ENCODE data around the gene GLRA3. TPM values are rescaled to one million over a fixed set of nuclear protein-coding genes. Genes with fewer than 3 reads are reported as not detected.

GLRA3 gene
- total RNA-seq, 6 experiments from 2014 or later, result not detected

- no peak for DNase-seq
- H3K27me3 ChIP-seq, result no peaks in the 10 kb centered on the region
- no peak for TF ChIP-seq CTCF (IDR thresholded peaks at IDR 0.05)
- TF ChIP-seq POLR2A (IDR thresholded peaks at IDR 0.05), result no peak
- peaks cover 0 to 3% (median 0%) of the 10 kb centered on the region in 4 donors for H3K9me3 ChIP-seq
- no peaks in the 10 kb centered on the region for H3K4me1 ChIP-seq
- H3K27ac ChIP-seq, result no peak overlapping the region
- intact Hi-C loops (cut with DNase I), result no loop called here
- H3K36me3 ChIP-seq, result no peaks in the 10 kb centered on the region
- ATAC-seq, result no peak
- no peak overlapping the region for H3K4me3 ChIP-seq
These were observed 86.5 kb downstream of the GLRA3 start for GRCh38 chr4:174742561-174742960.

- WGBS (ENCODE audit: insufficient coverage, low coverage, low lambda C conversion rate, missing lambda C conversion rate), result 82% methylated on average over 3 of the region's 3 CpGs
- no peak for TF ChIP-seq POLR2A (IDR thresholded peaks at IDR 0.05)
- TF ChIP-seq CTCF (IDR thresholded peaks at IDR 0.05), result no peak
- Histone ChIP-seq H3K4me1 (no peaks in the 10 kb centered on the region), H3K4me3 (no peak overlapping the region), H3K27me3 (no peaks in the 10 kb centered on the region), H3K9me3 (peaks cover 0 to 3% (median 0%) of the 10 kb centered on the region in 4 donors), H3K36me3 (no peaks in the 10 kb centered on the region), H3K27ac (no peak overlapping the region)
- DNase-seq (no peak), ATAC-seq (no peak)
- intact Hi-C loops (cut with DNase I), result no loop called here
These were observed 89.5 kb downstream of the GLRA3 start for GRCh38 chr4:174739576-174739975.

- WGBS (ENCODE audit: insufficient coverage, low coverage, low lambda C conversion rate, missing lambda C conversion rate), result 64% methylated on average over 4 of the region's 4 CpGs
- H3K27me3 ChIP-seq, result no peaks in the 10 kb centered on the region
- no peak for ATAC-seq
- no peak for DNase-seq
- H3K27ac ChIP-seq, result no peak overlapping the region
- peaks cover 0 to 3% (median 0%) of the 10 kb centered on the region in 4 donors for H3K9me3 ChIP-seq
- TF ChIP-seq POLR2A (IDR thresholded peaks at IDR 0.05), result no peak
- intact Hi-C loops (cut with DNase I), result no loop called here
- no peaks in the 10 kb centered on the region for H3K4me1 ChIP-seq
- no peak overlapping the region for H3K4me3 ChIP-seq
- H3K36me3 ChIP-seq, result no peaks in the 10 kb centered on the region
These were observed 94.9 kb downstream of the GLRA3 start for GRCh38 chr4:174734181-174734580.

- Histone ChIP-seq H3K36me3 (no peaks in the 10 kb centered on the region), H3K27me3 (no peaks in the 10 kb centered on the region), H3K4me1 (no peaks in the 10 kb centered on the region), H3K9me3 (no peaks in the 10 kb centered on the region), H3K4me3 (no peak overlapping the region), H3K27ac (no peak overlapping the region)
- intact Hi-C loops (cut with DNase I), result no loop called here
- ATAC-seq, result no peak
- TF ChIP-seq POLR2A (IDR thresholded peaks at IDR 0.05), result no peak
- TF ChIP-seq CTCF (IDR thresholded peaks at IDR 0.05), result no peak
- WGBS (ENCODE audit: insufficient coverage, low coverage, low lambda C conversion rate, missing lambda C conversion rate), result 25% methylated on average over 3 of the region's 3 CpGs
- DNase-seq, result no peak
These were observed 111.2 kb downstream of the GLRA3 start for GRCh38 chr4:174717828-174718227.

- Histone ChIP-seq H3K4me1 (no peaks in the 10 kb centered on the region), H3K27me3 (no peaks in the 10 kb centered on the region), H3K36me3 (no peaks in the 10 kb centered on the region), H3K9me3 (no peaks in the 10 kb centered on the region), H3K27ac (peak overlapping the region in 1 of 3 donors; percentile 35), H3K4me3 (no peak overlapping the region)
- intact Hi-C loops (cut with DNase I), result no loop called here
- ATAC-seq (no peak), DNase-seq (no peak)
- TF ChIP-seq POLR2A (IDR thresholded peaks at IDR 0.05), result no peak
- no peak for TF ChIP-seq CTCF (IDR thresholded peaks at IDR 0.05)
- WGBS (ENCODE audit: insufficient coverage, low coverage, low lambda C conversion rate, missing lambda C conversion rate), result 23% methylated on average over 3 of the region's 3 CpGs
These were observed 111.9 kb downstream of the GLRA3 start for GRCh38 chr4:174716986-174717770.
